A673 (cell line): ENCODE results near the gene KDM3B. TPM values are rescaled to one million over a fixed set of nuclear protein-coding genes. Genes with fewer than 3 reads are reported as not detected.

Experiments
- BruUV-seq: library from RNA; stranded (reverse); fragments of 400-500 nt; replicated peaks from 2 replicates; lab custom pipeline; 2021; lab: Mats Ljungman, UMichigan
- CTCF ChIA-PET: fragments of 300-600 bp; sonication (Branson Sonifier 250); formaldehyde crosslinking; loops from one replicate; lab custom pipeline; 2022; ENCODE audit warnings: antibody characterized with exemption; lab: Charles Lee
- POLR2A ChIA-PET: fragments of 300-600 bp; sonication (Branson Sonifier 250); formaldehyde crosslinking; loops from one replicate; lab custom pipeline; 2022; ENCODE audit warnings: antibody characterized with exemption; ENCODE audit not compliant: low non-redundant PET; lab: Charles Lee
- DNase-seq: peaks from one replicate; pipeline ENCODE4 v3.0.0-alpha.2; 2015; ENCODE audit warnings: low spot score
- H3K27ac ChIP-seq: fragments of 200-600 bp; sonication (generic); 2 replicates; pipeline ENCODE4 v1.5.1; 2016; ENCODE audit warnings: mixed run types, low read depth, mild to moderate bottlenecking, mixed read lengths, antibody characterized with exemption, low read length; ENCODE audit not compliant: poor library complexity, severe bottlenecking
- H3K27me3 ChIP-seq: fragments of 200-600 bp; sonication (generic); replicated peaks from 2 replicates; pipeline ENCODE4 v1.6.1; 2017; ENCODE audit warnings: mixed run types, low read depth, mild to moderate bottlenecking, mixed read lengths, antibody characterized with exemption, low read length; ENCODE audit not compliant: insufficient read depth, poor library complexity
- H3K36me3 ChIP-seq: fragments of 200-600 bp; sonication (generic); 2 replicates; pipeline ENCODE4 v1.6.1; 2016; ENCODE audit warnings: mixed run types, mild to moderate bottlenecking, mixed read lengths, antibody characterized with exemption, low read length; ENCODE audit not compliant: insufficient read depth, poor library complexity, severe bottlenecking
- H3K4me1 ChIP-seq: fragments of 200-600 bp; sonication (generic); 2 replicates; pipeline ENCODE4 v1.6.1; 2017; ENCODE audit warnings: mixed run types, mild to moderate bottlenecking, mixed read lengths, antibody characterized with exemption, low read length; ENCODE audit not compliant: insufficient read depth, poor library complexity, severe bottlenecking
- H3K4me3 ChIP-seq: fragments of 200-600 bp; sonication (generic); 2 replicates; pipeline ENCODE4 v1.5.1; 2016; ENCODE audit warnings: low read depth, mixed run types, mild to moderate bottlenecking, mixed read lengths, low read length; ENCODE audit not compliant: poor library complexity, severe bottlenecking
- H3K9me3 ChIP-seq: fragments of 200-600 bp; sonication (generic); 2 replicates; pipeline ENCODE4 v1.6.1; 2016; ENCODE audit warnings: mixed run types, low read depth, mild to moderate bottlenecking, mixed read lengths, antibody characterized with exemption, low read length; ENCODE audit not compliant: poor library complexity, severe bottlenecking
- EZH2 ChIP-seq: fragments of 200-600 bp; sonication (generic); IDR thresholded peaks from 2 replicates; pipeline ENCODE4 v1.6.1; 2017; ENCODE audit warnings: borderline replicate concordance, low read depth, mild to moderate bottlenecking, mixed read lengths, antibody characterized with exemption, low read length; ENCODE audit not compliant: poor library complexity, severe bottlenecking
- intact Hi-C: fragments of 100-400 bp; cut with micrococcal nuclease; formaldehyde crosslinking; loops from one replicate; pipeline ENCODE4 v1.10.0; 2022; ENCODE audit not compliant: unreplicated experiment
- total RNA-seq: library from RNA; stranded (reverse); gene quantifications from 2 replicates; pipeline ENCODE4 v1.2.3, GENCODE V29; 2021
- TF ChIP-seq, protein P1 (sequence below): fragments of 300-800, 200-600 bp; sonication (generic); conservative IDR thresholded peaks from 2 replicates; pipeline ENCODE4 v1.5.1; 2017; ENCODE audit warnings: low read depth, mild to moderate bottlenecking, antibody characterized with exemption, low read length, moderate library complexity, mixed read lengths

KDM3B gene
- total RNA-seq, 1 experiment from 2014 or later: 62.1 TPM

DNA sequence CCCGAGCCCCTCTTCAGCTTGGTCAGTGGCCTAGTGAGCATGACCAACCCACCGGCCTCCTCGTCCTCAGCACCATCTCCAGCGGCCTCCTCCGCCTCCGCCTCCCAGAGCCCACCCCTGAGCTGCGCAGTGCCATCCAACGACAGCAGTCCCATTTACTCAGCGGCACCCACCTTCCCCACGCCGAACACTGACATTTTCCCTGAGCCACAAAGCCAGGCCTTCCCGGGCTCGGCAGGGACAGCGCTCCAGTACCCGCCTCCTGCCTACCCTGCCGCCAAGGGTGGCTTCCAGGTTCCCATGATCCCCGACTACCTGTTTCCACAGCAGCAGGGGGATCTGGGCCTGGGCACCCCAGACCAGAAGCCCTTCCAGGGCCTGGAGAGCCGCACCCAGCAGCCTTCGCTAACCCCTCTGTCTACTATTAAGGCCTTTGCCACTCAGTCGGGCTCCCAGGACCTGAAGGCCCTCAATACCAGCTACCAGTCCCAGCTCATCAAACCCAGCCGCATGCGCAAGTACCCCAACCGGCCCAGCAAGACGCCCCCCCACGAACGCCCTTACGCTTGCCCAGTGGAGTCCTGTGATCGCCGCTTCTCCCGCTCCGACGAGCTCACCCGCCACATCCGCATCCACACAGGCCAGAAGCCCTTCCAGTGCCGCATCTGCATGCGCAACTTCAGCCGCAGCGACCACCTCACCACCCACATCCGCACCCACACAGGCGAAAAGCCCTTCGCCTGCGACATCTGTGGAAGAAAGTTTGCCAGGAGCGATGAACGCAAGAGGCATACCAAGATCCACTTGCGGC lies 114.6 kb downstream of the KDM3B start:
- Histone ChIP-seq H3K4me1 (peaks cover 13% of the 10 kb centered on the region), H3K9me3 (no peaks in the 10 kb centered on the region), H3K4me3 (peak overlapping the region; percentile 86), H3K27ac (peak overlapping the region; percentile 100), H3K27me3 (no peaks in the 10 kb centered on the region), H3K36me3 (peaks cover 23% of the 10 kb centered on the region)
- ChIA-PET POLR2A (interaction anchor here (0.7 to 0.9 kb wide), 2 partner anchors 109 to 127 kb away, joined by 3 to 4 read pairs; no protein-coding TSS in a partner anchor), CTCF (no interaction called here)
- peak; percentile 33 for DNase-seq
- BruUV-seq: no TSS peak
- intact Hi-C loops: loop anchor here (10.0 kb wide), 1 partner anchor 808 kb away; no protein-coding TSS in a partner anchor
- TF ChIP-seq, protein P1, sequence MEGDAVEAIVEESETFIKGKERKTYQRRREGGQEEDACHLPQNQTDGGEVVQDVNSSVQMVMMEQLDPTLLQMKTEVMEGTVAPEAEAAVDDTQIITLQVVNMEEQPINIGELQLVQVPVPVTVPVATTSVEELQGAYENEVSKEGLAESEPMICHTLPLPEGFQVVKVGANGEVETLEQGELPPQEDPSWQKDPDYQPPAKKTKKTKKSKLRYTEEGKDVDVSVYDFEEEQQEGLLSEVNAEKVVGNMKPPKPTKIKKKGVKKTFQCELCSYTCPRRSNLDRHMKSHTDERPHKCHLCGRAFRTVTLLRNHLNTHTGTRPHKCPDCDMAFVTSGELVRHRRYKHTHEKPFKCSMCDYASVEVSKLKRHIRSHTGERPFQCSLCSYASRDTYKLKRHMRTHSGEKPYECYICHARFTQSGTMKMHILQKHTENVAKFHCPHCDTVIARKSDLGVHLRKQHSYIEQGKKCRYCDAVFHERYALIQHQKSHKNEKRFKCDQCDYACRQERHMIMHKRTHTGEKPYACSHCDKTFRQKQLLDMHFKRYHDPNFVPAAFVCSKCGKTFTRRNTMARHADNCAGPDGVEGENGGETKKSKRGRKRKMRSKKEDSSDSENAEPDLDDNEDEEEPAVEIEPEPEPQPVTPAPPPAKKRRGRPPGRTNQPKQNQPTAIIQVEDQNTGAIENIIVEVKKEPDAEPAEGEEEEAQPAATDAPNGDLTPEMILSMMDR: no peak
- TF ChIP-seq EZH2: no peak

DNA sequence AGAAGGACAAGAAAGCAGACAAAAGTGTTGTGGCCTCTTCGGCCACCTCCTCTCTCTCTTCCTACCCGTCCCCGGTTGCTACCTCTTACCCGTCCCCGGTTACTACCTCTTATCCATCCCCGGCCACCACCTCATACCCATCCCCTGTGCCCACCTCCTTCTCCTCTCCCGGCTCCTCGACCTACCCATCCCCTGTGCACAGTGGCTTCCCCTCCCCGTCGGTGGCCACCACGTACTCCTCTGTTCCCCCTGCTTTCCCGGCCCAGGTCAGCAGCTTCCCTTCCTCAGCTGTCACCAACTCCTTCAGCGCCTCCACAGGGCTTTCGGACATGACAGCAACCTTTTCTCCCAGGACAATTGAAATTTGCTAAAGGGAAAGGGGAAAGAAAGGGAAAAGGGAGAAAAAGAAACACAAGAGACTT lies 115.2 kb downstream of the KDM3B start:
- TF ChIP-seq, protein P1: no peak
- TF ChIP-seq EZH2: no peak
- Histone ChIP-seq H3K9me3 (no peaks in the 10 kb centered on the region), H3K36me3 (peaks cover 23% of the 10 kb centered on the region), H3K27ac (no peak overlapping the region), H3K4me3 (peak overlapping the region; percentile 86), H3K27me3 (no peaks in the 10 kb centered on the region), H3K4me1 (peaks cover 13% of the 10 kb centered on the region)
- intact Hi-C loops: loop anchor here (10.0 kb wide), 1 partner anchor 807 kb away; no protein-coding TSS in a partner anchor
- ChIA-PET CTCF (no interaction called here), POLR2A (interaction anchor here (0.7 to 0.9 kb wide), 2 partner anchors 108 to 128 kb away, joined by 3 to 4 read pairs; no protein-coding TSS in a partner anchor)
- TSS peak; percentile 39 for BruUV-seq
- DNase-seq: peak; percentile 27

DNA sequence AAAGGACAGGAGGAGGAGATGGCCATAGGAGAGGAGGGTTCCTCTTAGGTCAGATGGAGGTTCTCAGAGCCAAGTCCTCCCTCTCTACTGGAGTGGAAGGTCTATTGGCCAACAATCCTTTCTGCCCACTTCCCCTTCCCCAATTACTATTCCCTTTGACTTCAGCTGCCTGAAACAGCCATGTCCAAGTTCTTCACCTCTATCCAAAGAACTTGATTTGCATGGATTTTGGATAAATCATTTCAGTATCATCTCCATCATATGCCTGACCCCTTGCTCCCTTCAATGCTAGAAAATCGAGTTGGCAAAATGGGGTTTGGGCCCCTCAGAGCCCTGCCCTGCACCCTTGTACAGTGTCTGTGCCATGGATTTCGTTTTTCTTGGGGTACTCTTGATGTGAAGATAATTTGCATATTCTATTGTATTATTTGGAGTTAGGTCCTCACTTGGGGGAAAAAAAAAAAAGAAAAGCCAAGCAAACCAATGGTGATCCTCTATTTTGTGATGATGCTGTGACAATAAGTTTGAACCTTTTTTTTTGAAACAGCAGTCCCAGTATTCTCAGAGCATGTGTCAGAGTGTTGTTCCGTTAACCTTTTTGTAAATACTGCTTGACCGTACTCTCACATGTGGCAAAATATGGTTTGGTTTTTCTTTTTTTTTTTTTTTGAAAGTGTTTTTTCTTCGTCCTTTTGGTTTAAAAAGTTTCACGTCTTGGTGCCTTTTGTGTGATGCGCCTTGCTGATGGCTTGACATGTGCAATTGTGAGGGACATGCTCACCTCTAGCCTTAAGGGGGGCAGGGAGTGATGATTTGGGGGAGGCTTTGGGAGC lies 115.9 kb downstream of the KDM3B start:
- H3K4me3 ChIP-seq: peak overlapping the region; percentile 86
- POLR2A ChIA-PET: interaction anchor here (0.7 to 0.9 kb wide), 3 partner anchors 107 to 146 kb away, joined by 3 to 4 read pairs (median 3); no protein-coding TSS in a partner anchor
- BruUV-seq: no TSS peak

More for the DNA sequence above, 115.9 kb downstream of the KDM3B start:
- TF ChIP-seq, protein P1: no peak
- TF ChIP-seq EZH2: no peak
- H3K27me3 ChIP-seq: no peaks in the 10 kb centered on the region
- CTCF ChIA-PET: no interaction called here
- DNase-seq: peak; percentile 27
- peaks cover 11% of the 10 kb centered on the region for H3K4me1 ChIP-seq
- intact Hi-C loops: loop anchor here (10.0 kb wide), 1 partner anchor 806 kb away; no protein-coding TSS in a partner anchor
- H3K9me3 ChIP-seq: no peaks in the 10 kb centered on the region
- no peak overlapping the region for H3K27ac ChIP-seq
- peaks cover 23% of the 10 kb centered on the region for H3K36me3 ChIP-seq
